Activated CD8-positive, alpha-beta T cell treated with anti-CD3 and anti-CD28 coated beads for 36 hours (primary cell): ENCODE data around the gene ALCAM. TPM values are rescaled to one million over a fixed set of nuclear protein-coding genes. Genes with fewer than 3 reads are reported as not detected.

ENCODE experiments used
- ATAC-seq: fragments of 200-7000 bp; cut with Tn5 transposase; one replicate; pipeline ENCODE4 v1.10.0; 2021; ENCODE audit warnings: mild to moderate bottlenecking, moderate library complexity
- CTCF ChIA-PET: fragments of 350-600 bp; sonication (Branson Sonifier 250); formaldehyde crosslinking; loops from one replicate; lab custom pipeline; 2021; ENCODE audit warnings: antibody characterized with exemption; lab: Charles Lee
- POLR2A ChIA-PET: fragments of 350-600 bp; sonication (Branson Sonifier 250); formaldehyde crosslinking; loops from one replicate; lab custom pipeline; 2021; ENCODE audit warnings: antibody characterized with exemption; lab: Charles Lee
- DNase-seq: peaks from one replicate; pipeline ENCODE4 v3.0.0-alpha.2; 2020
- H3K27ac Mint-ChIP-seq: one replicate; pipeline ENCODE4 v1.8.0; 2021; ENCODE audit warnings: mild to moderate bottlenecking, mixed read lengths
- H3K27me3 Mint-ChIP-seq: one replicate; pipeline ENCODE4 v1.8.0; 2021; ENCODE audit warnings: mixed read lengths
- H3K36me3 Mint-ChIP-seq: one replicate; pipeline ENCODE4 v1.8.0; 2021; ENCODE audit warnings: low read depth, mixed read lengths
- H3K4me1 Mint-ChIP-seq: one replicate; pipeline ENCODE4 v1.8.0; 2021; ENCODE audit warnings: low read depth, mixed read lengths
- H3K4me3 Mint-ChIP-seq: one replicate; pipeline ENCODE4 v1.8.0; 2021; ENCODE audit warnings: mild to moderate bottlenecking, moderate library complexity, mixed read lengths
- H3K9me3 Mint-ChIP-seq: one replicate; pipeline ENCODE4 v1.8.0; 2021; ENCODE audit warnings: mixed read lengths
- CTCF ChIP-seq: fragments of 200-600 bp; IDR thresholded peaks from one replicate; pipeline ENCODE4 v1.8.0; 2022; ENCODE audit warnings: antibody characterized with exemption, mild to moderate bottlenecking
- intact Hi-C: fragments of 100-400 bp; cut with micrococcal nuclease; formaldehyde crosslinking; loops from one replicate; pipeline ENCODE4 v1.10.0; 2022
- total RNA-seq, 2 experiments: library from RNA; stranded (reverse); gene quantifications; one replicate each; pipeline ENCODE4 v1.2.3, GENCODE V29; 2021

The ALCAM gene
- total RNA-seq, 2 experiments from 2014 or later = 13.9 to 14.5 TPM

- Mint-ChIP-seq H3K4me1 (no peaks in the 10 kb centered on the region), H3K27ac (no peak overlapping the region), H3K36me3 (no peaks in the 10 kb centered on the region), H3K4me3 (no peak overlapping the region), H3K27me3 (no peaks in the 10 kb centered on the region), H3K9me3 (no peaks in the 10 kb centered on the region)
- intact Hi-C loops = no loop called here
- TF ChIP-seq CTCF = no peak
- ATAC-seq = no peak
- no peak for DNase-seq
- ChIA-PET POLR2A (no interaction called here), CTCF (no interaction called here)
Observed at GRCh38 chr3:105618556-105618955, 251.8 kb downstream of the ALCAM start.

GRCh38 chr3:105619651-105620050 is 252.9 kb downstream of the ALCAM start:
- Mint-ChIP-seq H3K36me3 (no peaks in the 10 kb centered on the region), H3K27ac (no peak overlapping the region), H3K27me3 (no peaks in the 10 kb centered on the region), H3K4me3 (no peak overlapping the region), H3K4me1 (no peaks in the 10 kb centered on the region), H3K9me3 (no peaks in the 10 kb centered on the region)
- intact Hi-C loops = no loop called here
- no peak for DNase-seq
- POLR2A ChIA-PET = no interaction called here
- no peak for TF ChIP-seq CTCF
- CTCF ChIA-PET = no interaction called here
- ATAC-seq = no peak

GRCh38 chr3:105620236-105620635 is 253.5 kb downstream of the ALCAM start:
- H3K9me3 Mint-ChIP-seq = no peaks in the 10 kb centered on the region
- TF ChIP-seq CTCF = no peak
- no peak overlapping the region for H3K27ac Mint-ChIP-seq
- DNase-seq (no peak), ATAC-seq (no peak)
- CTCF ChIA-PET = no interaction called here
- no peaks in the 10 kb centered on the region for H3K27me3 Mint-ChIP-seq
- H3K4me1 Mint-ChIP-seq = no peaks in the 10 kb centered on the region
- POLR2A ChIA-PET = no interaction called here
- H3K36me3 Mint-ChIP-seq = no peaks in the 10 kb centered on the region
- H3K4me3 Mint-ChIP-seq = no peak overlapping the region
- intact Hi-C loops = no loop called here

- POLR2A ChIA-PET = no interaction called here
- no peak for DNase-seq
- CTCF ChIA-PET = no interaction called here
- H3K27ac Mint-ChIP-seq = no peak overlapping the region
- H3K36me3 Mint-ChIP-seq = no peaks in the 10 kb centered on the region
- H3K4me1 Mint-ChIP-seq = no peaks in the 10 kb centered on the region
- no peaks in the 10 kb centered on the region for H3K9me3 Mint-ChIP-seq
- TF ChIP-seq CTCF = no peak
- intact Hi-C loops = no loop called here
- no peak overlapping the region for H3K4me3 Mint-ChIP-seq
- no peak for ATAC-seq
- no peaks in the 10 kb centered on the region for H3K27me3 Mint-ChIP-seq
Observed at GRCh38 chr3:105622169-105622568, 255.5 kb downstream of the ALCAM start.
